ENCODE data around the gene ERP29.
A peak's percentile ranks its signal among the peaks of the same experiment; 100 is the strongest.
"Not testable (repeated sequence)": the region's sequence is repeated elsewhere in the genome, so short reads cannot be mapped to it uniquely, and the experiment has no call there.

ERP29 gene

GRCh38 chr12:112004041-112004440, 9.2 kb upstream of the ERP29 start:
- DNase-seq = no peak

- DNase-seq = no peak
Observed at GRCh38 chr12:112005419-112006395, 7.5 kb upstream of the ERP29 start.

GRCh38 chr12:112007945-112008344, 5.3 kb upstream of the ERP29 start:
- no peak for DNase-seq

GRCh38 chr12:112008918-112009317, 4.3 kb upstream of the ERP29 start:
- DNase-seq = no peak

- not testable (repeated sequence) for DNase-seq
Observed at GRCh38 chr12:112009596-112009995, 3.6 kb upstream of the ERP29 start.

- DNase-seq = no peak
Observed at GRCh38 chr12:112010415-112011344, 2.5 kb upstream of the ERP29 start.

GRCh38 chr12:112011685-112012084, 1.5 kb upstream of the ERP29 start:
- DNase-seq = no peak

GRCh38 chr12:112013601-112014402, 576 bp downstream of the ERP29 start:
- peak; percentile 82 for DNase-seq

GRCh38 chr12:112015938-112016337, 2.7 kb downstream of the ERP29 start:
- DNase-seq = no peak

- no peak for DNase-seq
Observed at GRCh38 chr12:112017041-112017440, 3.8 kb downstream of the ERP29 start.

- DNase-seq = no peak
Observed at GRCh38 chr12:112018571-112019237, 5.5 kb downstream of the ERP29 start.

GRCh38 chr12:112020947-112021457, 7.8 kb downstream of the ERP29 start:
- DNase-seq = no peak

- no peak for DNase-seq
Observed at GRCh38 chr12:112022241-112023016, 9.2 kb downstream of the ERP29 start.

- DNase-seq = no peak
Observed at GRCh38 chr12:112023759-112024396, 10.7 kb downstream of the ERP29 start.

GRCh38 chr12:112025808-112026375, 12.7 kb downstream of the ERP29 start:
- peak; percentile 33 for DNase-seq

GRCh38 chr12:112029301-112029700, 16.1 kb downstream of the ERP29 start:
- no peak for DNase-seq

- no peak for DNase-seq
Observed at GRCh38 chr12:112031472-112031871, 18.2 kb downstream of the ERP29 start.

GRCh38 chr12:112032292-112032691, 19.1 kb downstream of the ERP29 start:
- no peak for DNase-seq

GRCh38 chr12:112035219-112035785, 22.1 kb downstream of the ERP29 start:
- DNase-seq = no peak

GRCh38 chr12:112036614-112037013, 23.4 kb downstream of the ERP29 start:
- DNase-seq = not testable (repeated sequence)

Measured in activated CD4-positive, alpha-beta T cell treated with anti-CD3 and anti-CD28 coated beads, Interleukin-2, amount 50 U/mL, for 16 hours (primary cell).